NCI-H1436 (cell line): ENCODE measurements around the gene FRAS1.
A peak's percentile ranks its signal among the peaks of the same experiment; 100 is the strongest.
"Not testable (repeated sequence)": the region's sequence is repeated elsewhere in the genome, so short reads cannot be mapped to it uniquely, and the experiment has no call there.

Experiments used
- DNase-seq: peaks from one replicate; lab custom pipeline; 2025; lab: John Stamatoyannopoulos, UW

FRAS1 gene

DNA sequence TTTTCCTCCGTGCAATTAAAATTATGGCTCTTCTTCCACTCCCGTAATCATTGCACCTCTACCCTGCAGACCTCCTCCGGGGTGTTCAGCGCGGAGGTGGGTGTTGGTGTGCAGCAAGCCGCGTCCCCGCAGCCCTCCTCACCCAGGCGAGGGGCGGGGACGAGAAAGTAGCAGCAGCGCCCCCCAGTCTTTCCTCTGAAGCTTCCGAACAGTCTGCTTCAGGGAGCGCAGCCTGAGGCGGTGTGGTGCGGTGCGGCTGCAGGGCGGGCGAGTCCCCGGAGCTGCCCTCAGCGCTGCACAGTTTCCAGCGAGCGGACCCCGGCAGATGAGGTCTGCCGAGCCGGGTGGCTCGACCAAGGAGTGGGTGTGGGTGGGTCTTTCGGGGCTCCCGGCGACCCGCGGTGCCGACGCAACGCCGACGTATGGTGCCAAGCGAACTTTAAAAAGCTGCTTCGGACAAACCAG lies at the start of gene FRAS1:
Gene FRAS1, plus strand, starts transcription at position 189 of the 465 bp plus-strand sequence. CDS start 687 bp downstream, outside the sequence.
- DNase-seq, result peak; percentile 60

DNA sequence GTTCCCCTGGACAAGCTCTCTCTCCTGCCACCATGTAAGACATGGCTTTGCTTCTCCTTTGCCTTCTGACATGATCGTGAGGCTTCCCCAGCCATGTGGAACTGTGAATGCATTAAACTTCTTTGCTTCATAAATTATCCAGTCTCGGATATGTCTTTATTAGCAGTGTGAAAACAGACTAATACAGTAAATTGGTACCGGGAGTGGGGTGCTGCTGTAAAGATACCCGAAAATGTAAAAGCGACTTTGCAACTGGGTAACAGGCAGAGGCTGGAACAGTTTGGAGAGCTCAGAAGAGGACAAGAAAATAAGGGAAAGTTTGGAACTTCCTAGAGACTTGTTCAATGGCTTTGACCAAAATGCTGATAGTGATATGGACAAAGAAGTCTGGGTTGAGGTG lies 46.1 kb upstream of the FRAS1 start:
- DNase-seq, result not testable (repeated sequence)

- peak; percentile 16 for DNase-seq
Observed at GRCh38 chr4:78014889-78015886, 41.9 kb upstream of the FRAS1 start.

DNA sequence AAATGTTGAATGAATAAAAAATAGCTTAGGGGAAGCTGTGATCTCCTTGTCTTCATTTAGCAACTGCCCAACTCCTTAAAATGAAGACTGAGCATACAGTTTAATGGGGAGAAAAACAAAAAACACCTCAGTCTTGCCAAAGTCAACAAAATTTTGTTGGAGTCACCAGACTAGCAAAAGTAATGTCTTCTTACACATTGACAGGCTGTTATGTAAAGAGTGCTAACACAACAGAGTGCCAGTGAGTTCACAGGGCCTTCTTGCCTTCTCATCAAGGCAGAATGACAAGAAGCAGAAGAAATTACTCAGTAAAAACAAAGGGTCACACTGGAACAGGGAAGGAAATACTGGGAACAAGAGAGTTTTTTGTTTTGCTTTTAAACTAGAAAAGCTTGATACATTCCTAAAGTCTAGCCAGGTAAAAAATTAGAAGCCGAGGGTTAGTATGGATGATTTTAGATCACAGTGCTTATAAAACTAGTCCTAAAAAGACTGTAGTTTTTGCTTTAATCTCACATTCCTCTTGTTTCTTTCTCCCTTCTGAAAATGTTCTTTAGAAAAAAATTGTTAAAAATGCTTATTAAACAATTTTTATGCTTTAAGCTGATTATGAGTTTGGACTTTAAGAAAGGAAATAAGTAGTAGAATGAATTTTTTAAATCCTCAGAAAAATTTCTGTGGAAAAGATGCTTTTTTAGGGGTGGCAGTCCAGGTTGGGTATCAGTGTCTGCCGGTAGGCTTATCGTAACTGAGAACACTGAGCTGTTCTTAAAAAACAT lies 38.7 kb upstream of the FRAS1 start:
- DNase-seq, result no peak

- DNase-seq, result no peak
Observed at GRCh38 chr4:78019414-78019813, 37.7 kb upstream of the FRAS1 start.

DNA sequence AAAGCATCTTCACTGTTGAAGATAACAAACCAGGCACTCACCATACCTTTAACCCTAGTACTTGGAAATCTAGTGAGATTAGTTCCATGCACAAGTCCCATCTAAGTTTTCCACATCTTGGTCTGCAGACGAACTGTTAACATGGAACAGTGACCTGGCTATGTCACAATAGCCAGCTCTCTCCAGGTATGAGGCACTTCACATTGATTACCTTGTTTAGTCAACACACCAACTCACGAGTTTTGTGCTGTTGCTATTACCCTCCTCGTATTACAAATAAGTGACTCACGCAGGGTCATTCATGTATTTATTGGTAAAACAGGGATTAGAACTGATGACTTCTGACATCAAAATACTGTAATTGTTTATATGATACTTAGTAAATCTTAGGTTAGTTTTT lies 36.4 kb upstream of the FRAS1 start:
- no peak for DNase-seq

DNA sequence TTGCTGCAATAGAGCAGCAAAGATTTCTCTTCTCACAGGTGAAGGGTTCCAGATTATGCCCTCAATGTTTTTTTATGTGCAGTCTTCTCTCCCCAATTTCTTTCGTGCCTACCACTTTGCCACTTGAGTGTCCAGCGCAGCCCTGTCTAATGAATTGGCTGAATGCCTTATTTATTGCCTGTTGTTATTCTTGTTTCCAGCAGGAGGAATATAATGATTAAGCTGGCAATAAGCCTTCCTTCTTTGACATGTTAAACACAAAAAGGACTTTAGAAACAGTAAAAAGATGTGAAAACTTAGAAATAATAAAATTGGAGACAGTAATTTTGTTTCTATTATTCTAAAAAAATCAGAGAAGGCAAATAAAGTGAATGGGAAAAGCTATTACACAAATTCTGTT lies 34.6 kb upstream of the FRAS1 start:
- no peak for DNase-seq

- DNase-seq, result no peak
Observed at GRCh38 chr4:78024085-78024484, 33.0 kb upstream of the FRAS1 start.

DNA sequence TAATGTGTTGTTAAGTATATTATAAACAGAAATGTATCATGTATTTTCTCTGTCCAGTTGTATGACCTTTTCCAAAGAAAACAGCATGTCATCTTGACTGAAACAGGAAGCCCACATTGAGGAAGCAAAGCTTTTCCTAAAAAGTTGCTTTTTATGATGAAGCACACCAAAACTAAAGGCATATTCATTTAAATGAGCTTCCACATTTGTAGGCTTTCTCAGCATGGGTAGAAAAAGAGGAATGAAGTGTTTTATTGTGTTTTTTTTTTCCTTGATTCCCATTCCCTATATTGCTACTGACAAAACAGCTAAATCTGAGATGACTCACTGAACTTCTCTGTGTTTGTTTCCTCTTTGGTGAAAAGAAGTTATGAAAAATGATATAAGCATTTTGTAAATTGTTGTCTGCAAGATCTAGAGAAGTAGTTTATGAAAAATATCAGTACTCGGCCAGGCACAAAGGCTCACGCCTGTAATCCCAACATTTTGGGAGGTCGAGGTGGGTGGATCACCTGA lies 32.5 kb upstream of the FRAS1 start:
- no peak for DNase-seq

- no peak for DNase-seq
Observed at GRCh38 chr4:78031417-78031950, 25.6 kb upstream of the FRAS1 start.

- peak; percentile 99 for DNase-seq
Observed at GRCh38 chr4:78032446-78032845, 24.7 kb upstream of the FRAS1 start.

DNA sequence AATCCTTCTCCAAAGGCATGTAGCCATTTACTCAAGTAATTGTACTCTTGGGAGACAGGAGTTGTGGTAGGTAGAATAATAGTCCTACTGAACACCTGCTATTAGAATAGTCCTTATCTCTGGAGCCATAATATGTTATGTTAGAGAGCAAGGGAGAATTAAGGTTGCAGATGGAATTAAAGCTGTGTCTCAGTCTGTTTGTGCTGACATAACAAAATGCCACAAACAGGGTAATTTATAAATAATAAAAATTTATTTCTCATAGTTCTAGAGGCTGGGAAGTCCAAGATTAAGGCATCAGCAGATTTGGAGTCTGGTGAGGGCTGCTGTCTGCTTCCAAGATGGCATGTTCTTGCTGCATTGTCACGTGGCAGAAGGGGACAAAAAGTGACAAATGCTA lies 24.2 kb upstream of the FRAS1 start:
- DNase-seq, result no peak

- DNase-seq, result no peak
Observed at GRCh38 chr4:78033861-78034260, 23.3 kb upstream of the FRAS1 start.

DNA sequence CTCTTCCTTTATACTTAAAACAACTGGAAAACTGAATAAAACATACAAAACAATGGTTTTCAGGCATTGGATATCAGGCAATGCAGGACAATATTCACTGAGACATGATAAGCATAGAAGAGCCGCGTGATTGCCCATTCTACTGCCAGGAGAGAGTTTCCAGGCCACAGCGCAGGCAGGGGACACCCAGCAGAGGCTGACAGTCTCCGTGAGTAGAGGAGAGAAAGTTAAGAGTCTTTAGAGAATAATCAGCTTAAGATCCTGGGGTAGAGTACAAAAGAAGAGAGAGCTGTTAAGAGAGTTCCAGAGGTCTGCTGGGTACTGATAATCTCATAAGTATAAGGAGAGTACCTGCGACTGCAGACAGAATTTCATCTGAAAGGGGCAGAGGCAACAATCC lies 18.4 kb upstream of the FRAS1 start:
- DNase-seq, result no peak

DNA sequence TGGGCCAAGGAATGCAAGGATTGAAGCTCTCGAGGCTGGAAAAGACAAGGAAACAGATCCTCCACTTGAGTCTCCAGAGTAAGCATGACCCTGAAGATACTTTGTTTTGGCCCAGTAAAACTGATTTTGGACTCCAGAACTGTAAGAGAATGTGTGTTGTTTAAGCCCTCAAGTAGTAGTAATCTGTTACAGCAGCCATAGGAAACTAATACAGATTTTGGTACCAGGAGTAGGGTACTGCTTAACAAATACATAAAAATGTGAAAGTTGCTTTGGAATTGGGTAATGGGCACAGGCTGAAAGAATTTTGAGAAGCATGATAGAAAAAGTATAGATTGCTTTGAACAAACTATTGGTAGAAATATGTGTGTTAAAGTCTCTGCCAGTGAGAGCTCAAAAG lies 17.4 kb upstream of the FRAS1 start:
- no peak for DNase-seq

DNA sequence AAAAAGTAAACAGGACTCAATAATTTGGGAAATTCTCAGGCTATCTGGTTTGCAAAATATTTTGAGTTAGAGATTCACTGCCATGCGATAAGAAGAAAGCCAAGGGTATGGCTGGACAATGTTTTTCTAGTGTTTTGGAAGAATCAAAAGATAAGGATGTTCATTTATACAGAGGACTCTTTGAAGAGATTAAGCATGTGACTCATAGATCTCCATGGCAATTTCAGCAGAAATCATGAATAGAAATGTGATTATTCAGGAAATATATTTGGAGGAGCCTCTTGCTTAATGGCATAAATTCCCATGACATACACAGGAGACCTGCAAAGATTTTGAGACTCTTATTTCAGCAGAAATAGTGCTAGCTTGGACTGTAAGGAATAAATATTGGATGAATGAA lies 16.7 kb upstream of the FRAS1 start:
- no peak for DNase-seq

DNA sequence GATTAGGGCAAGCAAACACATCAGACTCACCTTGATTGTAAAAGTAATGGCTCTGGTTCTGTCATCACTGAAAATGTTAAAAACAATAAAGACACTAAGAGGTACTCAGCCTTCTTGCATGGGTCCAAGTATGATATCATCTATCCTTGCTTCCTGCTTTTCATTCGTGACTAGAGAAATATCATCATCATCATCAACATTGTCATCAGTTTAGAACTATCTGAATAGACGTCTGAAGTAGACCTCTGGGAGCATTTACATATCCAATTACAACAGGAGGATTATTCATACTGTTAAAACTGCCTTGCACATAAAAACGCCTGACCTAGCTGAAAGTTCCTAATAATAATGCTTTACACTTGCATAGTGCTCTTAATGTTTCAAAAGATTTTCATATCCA lies 9.8 kb upstream of the FRAS1 start:
- peak; percentile 35 for DNase-seq

DNA sequence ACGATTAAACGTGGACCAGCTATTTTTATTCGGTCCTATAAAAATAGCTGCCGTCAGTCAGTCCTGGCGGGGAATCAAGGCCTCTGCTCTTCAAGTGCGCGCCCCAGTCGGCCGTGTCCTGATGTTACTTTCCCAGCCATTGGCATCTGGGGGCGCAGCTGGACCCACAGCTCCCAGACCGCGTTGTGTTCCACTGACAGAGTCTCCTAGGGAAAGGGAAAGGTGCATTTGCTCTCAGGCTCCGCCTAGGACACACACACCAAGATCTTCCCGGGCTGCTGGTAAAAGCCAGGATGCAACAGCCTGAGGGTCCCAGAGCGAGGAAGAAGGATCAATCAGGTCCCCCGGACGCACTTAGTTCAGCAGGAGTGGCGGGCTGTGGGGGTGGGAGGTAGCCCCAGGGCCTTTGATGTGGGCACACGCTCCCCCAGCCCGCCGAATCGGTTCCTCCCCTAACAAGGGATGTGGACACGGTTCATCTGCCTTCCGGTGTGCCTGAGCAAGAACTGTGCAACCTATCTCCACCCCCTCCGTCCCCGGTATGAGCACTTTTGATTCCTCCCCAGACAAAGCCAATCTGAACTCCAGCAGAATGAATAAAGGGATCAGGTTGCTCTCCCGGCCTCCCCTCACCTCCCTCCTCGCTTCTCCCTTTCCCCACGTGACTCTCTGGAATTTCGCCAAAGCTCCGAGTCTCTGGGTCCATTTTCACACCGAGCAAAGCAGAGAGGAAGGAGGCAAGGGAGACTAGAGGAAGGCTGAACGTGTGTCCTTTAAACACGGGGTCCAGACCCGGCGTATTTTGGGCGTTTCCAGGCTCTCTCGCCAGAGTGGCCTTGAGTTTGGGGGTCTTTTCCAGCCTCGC lies 626 bp upstream of the FRAS1 start:
- DNase-seq, result peak; percentile 89

DNA sequence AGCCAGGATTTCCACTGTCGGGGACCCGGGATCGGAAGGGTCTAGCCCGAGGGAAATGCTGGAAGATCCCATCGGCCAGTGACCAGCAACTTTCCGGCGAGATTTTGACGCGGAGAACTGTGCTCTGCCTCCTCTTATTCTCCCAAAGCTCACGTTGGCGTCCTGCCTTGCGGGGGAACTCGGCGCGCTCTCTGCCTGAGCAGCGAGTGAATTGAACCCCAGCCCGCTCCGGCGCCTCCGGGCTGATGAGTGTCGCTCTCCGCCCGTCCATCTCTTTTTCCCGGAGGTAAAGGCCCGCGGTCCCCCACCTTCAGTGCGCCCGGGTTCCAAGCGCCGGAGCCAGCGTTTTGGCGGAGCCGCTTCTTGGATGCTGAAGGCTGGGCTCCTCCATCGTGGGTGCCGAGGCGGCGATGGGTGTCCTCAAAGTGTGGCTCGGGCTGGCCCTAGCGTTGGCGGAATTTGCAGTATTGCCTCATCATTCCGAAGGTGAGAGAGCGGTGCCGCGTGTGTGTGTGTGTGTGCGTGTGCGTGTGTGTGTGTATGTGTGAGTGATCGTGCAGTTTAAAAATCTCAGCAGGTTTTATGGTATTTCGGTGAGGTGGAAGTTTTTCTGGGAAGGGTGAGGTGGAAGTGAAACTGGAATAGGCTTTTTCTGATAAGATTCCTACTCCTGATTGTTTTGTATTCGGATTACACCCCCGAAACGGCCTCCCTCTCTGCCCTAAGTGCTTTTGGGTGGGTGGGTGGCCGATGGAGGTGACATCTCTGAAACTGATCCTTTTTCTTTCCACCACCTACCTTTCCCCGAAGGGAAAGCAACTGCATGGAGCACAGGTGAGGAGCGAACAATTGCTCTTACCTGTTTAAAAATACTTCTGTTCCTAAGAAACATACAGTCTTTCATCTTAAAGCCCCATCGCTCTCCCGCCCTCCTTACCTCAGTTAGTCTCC lies 752 bp downstream of the FRAS1 start:
- DNase-seq, result peak; percentile 37
